ENCODE data around the gene SOX5.

The SOX5 gene

DNA sequence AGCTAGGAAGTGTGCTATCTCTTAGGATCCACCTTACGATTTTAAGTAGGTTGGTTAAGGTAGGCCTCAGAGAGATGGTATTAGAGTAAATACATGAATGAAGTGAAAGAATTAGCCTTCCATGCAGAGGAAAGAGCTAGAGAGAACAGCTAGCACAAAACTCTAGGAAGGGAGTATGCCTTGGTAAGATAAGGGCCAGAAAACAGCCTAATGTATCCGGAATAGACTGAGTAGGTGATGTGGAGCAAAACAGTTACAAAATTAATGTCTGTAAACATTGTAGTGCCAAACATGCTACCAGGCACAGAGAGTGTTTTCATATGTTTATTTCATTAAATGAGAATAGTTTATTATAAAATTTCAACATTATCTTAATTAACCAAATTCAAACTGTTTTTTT is 315.1 kb downstream of the SOX5 start:
- no peaks in the 10 kb centered on the region for H3K4me1 Mint-ChIP-seq
- DNase-seq, result no peak

DNA sequence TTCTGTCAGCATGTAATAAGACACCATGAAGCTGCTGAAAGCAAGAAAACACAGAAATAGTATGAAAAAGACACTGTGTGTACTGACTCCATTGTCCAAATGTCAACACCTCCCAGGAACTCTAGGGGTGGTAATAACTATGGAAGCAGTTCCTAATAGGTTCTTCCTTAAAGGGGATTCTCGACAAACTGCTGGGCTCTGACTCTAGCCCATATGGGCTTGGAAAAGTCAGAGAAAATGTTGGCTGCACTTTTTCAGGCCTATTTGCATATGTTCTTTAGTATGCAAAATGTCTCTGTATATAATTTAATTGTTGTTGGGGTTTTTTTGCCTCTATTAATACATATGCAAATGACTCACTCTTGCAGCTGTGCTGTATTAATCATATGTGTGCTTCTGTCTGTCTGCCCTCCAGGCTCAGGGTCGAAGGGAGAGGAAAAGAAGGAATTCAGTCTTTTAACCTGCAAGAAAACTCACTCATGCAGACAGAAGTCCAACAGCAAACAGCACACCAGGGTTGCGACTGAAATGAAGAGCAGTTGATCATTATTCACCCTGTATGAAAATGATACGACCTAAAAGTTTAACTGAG is 317.6 kb downstream of the SOX5 start:
- H3K36me3 Mint-ChIP-seq (ENCODE audit: low read depth), result no peaks in the 10 kb centered on the region
- H3K9me3 Mint-ChIP-seq, result no peaks in the 10 kb centered on the region
- ATAC-seq, result no peak
- no peak overlapping the region for H3K4me3 Mint-ChIP-seq
- H3K4me1 Mint-ChIP-seq, result no peaks in the 10 kb centered on the region
- DNase-seq, result no peak
- no peaks in the 10 kb centered on the region for H3K27me3 Mint-ChIP-seq
- no peak overlapping the region for H3K27ac Mint-ChIP-seq

More for the DNA sequence above, 315.1 kb downstream of the SOX5 start:
- Mint-ChIP-seq H3K27me3 (no peaks in the 10 kb centered on the region), H3K36me3 (ENCODE audit: low read depth) (no peaks in the 10 kb centered on the region), H3K4me3 (no peak overlapping the region), H3K9me3 (no peaks in the 10 kb centered on the region), H3K27ac (no peak overlapping the region)
- ATAC-seq, result no peak

- no peak for ATAC-seq
- Mint-ChIP-seq H3K9me3 (peaks cover 3% of the 10 kb centered on the region), H3K36me3 (ENCODE audit: low read depth) (no peaks in the 10 kb centered on the region)
Observed at GRCh38 chr12:23630524-23630923, 318.9 kb downstream of the SOX5 start.

GRCh38 chr12:23628806-23629205 is 320.7 kb downstream of the SOX5 start:
- Mint-ChIP-seq H3K27ac (no peak overlapping the region), H3K36me3 (ENCODE audit: low read depth) (no peaks in the 10 kb centered on the region), H3K4me3 (no peak overlapping the region), H3K9me3 (peaks cover 3% of the 10 kb centered on the region), H3K27me3 (no peaks in the 10 kb centered on the region), H3K4me1 (no peaks in the 10 kb centered on the region)
- ATAC-seq (no peak), DNase-seq (no peak)

More at GRCh38 chr12:23630524-23630923, 318.9 kb downstream of the SOX5 start:
- DNase-seq, result no peak
- no peak overlapping the region for H3K4me3 Mint-ChIP-seq
- no peak overlapping the region for H3K27ac Mint-ChIP-seq
- no peaks in the 10 kb centered on the region for H3K27me3 Mint-ChIP-seq
- no peaks in the 10 kb centered on the region for H3K4me1 Mint-ChIP-seq

GRCh38 chr12:23626791-23627190 is 322.7 kb downstream of the SOX5 start:
- H3K36me3 Mint-ChIP-seq (ENCODE audit: low read depth), result no peaks in the 10 kb centered on the region
- ATAC-seq, result no peak
- no peak overlapping the region for H3K4me3 Mint-ChIP-seq
- no peak overlapping the region for H3K27ac Mint-ChIP-seq
- no peaks in the 10 kb centered on the region for H3K27me3 Mint-ChIP-seq
- no peaks in the 10 kb centered on the region for H3K4me1 Mint-ChIP-seq
- peaks cover 3% of the 10 kb centered on the region for H3K9me3 Mint-ChIP-seq
- DNase-seq, result no peak

DNA sequence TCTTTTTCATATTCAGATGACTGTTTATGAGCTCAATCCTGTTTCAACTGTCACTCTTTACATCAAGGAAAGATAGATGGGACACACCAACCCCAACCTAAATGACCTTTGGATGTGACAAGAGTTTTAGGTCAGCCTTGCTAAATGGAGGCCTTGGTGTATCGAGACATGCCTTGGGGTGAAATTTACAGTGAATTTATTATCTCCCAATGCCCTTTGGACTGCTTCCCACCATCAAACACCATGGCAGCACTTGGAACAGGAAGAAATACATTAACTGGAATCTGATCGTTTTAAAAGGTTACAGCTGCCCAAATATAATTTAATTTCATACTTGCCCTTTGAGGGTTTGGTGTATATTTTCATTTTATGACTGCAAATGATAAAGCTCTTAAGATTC is 327.6 kb downstream of the SOX5 start:
- Mint-ChIP-seq H3K27ac (no peak overlapping the region), H3K27me3 (no peaks in the 10 kb centered on the region), H3K4me3 (no peak overlapping the region), H3K36me3 (ENCODE audit: low read depth) (no peaks in the 10 kb centered on the region), H3K4me1 (no peaks in the 10 kb centered on the region), H3K9me3 (peaks cover 8% of the 10 kb centered on the region)
- DNase-seq (no peak), ATAC-seq (no peak)

DNA sequence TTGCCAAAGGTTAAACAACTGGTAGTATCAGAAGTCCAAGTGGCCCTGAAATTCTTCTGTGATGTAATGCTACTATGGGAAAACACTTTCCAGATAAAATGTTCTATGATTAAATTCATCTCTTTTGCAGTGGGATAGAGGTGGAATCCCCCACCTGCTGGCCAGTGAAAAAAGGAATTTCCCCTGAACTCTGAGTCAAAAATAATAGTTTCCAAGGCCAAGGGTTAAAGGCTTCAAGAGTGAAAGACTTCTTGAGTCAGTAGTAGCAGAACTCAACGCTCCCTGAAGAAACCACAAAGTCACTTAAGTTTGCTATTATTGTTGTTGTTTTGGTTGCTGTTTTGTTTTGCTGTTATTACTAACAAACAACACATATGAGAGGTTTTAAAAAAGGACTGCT is 330.8 kb downstream of the SOX5 start:
- ATAC-seq, result no peak
- Mint-ChIP-seq H3K9me3 (peaks cover 13% of the 10 kb centered on the region), H3K27ac (no peak overlapping the region), H3K4me3 (no peak overlapping the region), H3K27me3 (no peaks in the 10 kb centered on the region), H3K4me1 (no peaks in the 10 kb centered on the region), H3K36me3 (ENCODE audit: low read depth) (no peaks in the 10 kb centered on the region)
- no peak for DNase-seq

DNA sequence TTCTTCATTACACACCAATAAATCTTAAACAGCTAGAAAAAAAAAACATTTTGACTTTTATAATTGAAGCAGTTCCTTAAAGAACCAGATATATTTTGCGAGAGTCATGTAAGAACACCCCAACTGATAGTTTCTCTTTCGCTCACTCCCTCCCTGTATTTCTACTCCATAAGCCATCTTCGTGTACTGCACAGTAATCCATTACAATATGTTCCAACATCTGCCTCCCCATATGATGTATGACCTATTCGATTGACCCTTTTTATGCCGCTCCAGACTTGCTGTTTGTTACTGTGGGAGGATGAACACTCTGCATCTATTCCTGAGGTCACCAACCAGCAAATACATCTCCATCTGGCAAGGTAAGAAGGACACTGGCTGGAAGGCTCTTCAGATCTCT is 331.7 kb downstream of the SOX5 start:
- no peak for DNase-seq
- no peaks in the 10 kb centered on the region for H3K36me3 Mint-ChIP-seq (ENCODE audit: low read depth)
- H3K9me3 Mint-ChIP-seq, result peaks cover 13% of the 10 kb centered on the region
- H3K4me3 Mint-ChIP-seq, result no peak overlapping the region
- H3K4me1 Mint-ChIP-seq, result no peaks in the 10 kb centered on the region
- no peak for ATAC-seq
- no peaks in the 10 kb centered on the region for H3K27me3 Mint-ChIP-seq
- no peak overlapping the region for H3K27ac Mint-ChIP-seq

DNA sequence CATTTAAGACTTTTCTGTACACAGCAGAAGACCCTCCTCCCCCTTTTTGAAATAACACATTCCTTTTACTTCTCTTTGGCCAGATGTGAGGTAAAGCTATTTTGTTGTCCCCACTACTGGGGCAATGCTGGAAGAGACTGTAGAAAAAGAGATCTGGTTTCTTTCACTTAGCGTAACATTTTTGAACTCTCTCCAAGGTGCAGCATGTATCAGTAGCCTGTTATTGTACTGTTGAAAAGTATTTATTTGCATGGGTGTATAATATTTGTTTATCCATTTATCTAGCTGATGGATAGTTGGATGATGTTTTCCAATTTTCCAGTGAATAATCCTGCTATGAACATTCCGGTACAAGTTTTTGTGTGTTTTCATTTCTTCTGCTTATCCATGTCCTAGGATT is 335.2 kb downstream of the SOX5 start:
- DNase-seq (no peak), ATAC-seq (no peak)
- Mint-ChIP-seq H3K4me1 (no peaks in the 10 kb centered on the region), H3K9me3 (peaks cover 15% of the 10 kb centered on the region), H3K27me3 (no peaks in the 10 kb centered on the region), H3K27ac (no peak overlapping the region), H3K4me3 (no peak overlapping the region), H3K36me3 (ENCODE audit: low read depth) (no peaks in the 10 kb centered on the region)

- no peaks in the 10 kb centered on the region for H3K27me3 Mint-ChIP-seq
- no peaks in the 10 kb centered on the region for H3K36me3 Mint-ChIP-seq (ENCODE audit: low read depth)
- peaks cover 14% of the 10 kb centered on the region for H3K9me3 Mint-ChIP-seq
- no peaks in the 10 kb centered on the region for H3K4me1 Mint-ChIP-seq
- H3K27ac Mint-ChIP-seq, result no peak overlapping the region
- DNase-seq, result no peak
- ATAC-seq, result no peak
- H3K4me3 Mint-ChIP-seq, result no peak overlapping the region
Observed at GRCh38 chr12:23611320-23611719, 338.1 kb downstream of the SOX5 start.

DNA sequence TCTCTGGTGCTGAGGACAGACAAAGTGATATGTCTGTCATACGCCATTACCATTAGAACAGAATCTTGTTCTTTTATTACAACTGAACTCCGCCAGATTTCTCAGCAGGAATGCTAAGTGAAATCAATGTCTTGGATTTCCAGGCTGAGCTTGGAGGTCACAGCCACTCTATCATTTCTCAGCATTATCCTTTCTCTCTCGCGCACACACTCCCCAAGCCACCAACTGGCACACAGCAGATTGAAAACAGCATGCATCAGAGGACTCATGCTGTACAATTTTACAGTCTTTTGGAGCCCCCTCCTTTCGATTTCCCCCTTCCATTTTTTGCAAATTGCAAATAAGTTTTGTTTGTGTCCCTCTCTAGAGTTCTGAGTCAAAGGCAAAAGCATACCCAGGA is 348.6 kb downstream of the SOX5 start:
- Mint-ChIP-seq H3K4me1 (no peaks in the 10 kb centered on the region), H3K4me3 (no peak overlapping the region), H3K27ac (no peak overlapping the region), H3K9me3 (peaks cover 15% of the 10 kb centered on the region), H3K36me3 (ENCODE audit: low read depth) (no peaks in the 10 kb centered on the region), H3K27me3 (no peaks in the 10 kb centered on the region)
- ATAC-seq (no peak), DNase-seq (no peak)

GRCh38 chr12:23596568-23596967 is 352.9 kb downstream of the SOX5 start:
- no peaks in the 10 kb centered on the region for H3K36me3 Mint-ChIP-seq (ENCODE audit: low read depth)
- H3K27ac Mint-ChIP-seq, result no peak overlapping the region
- no peak overlapping the region for H3K4me3 Mint-ChIP-seq
- H3K27me3 Mint-ChIP-seq, result no peaks in the 10 kb centered on the region
- DNase-seq (no peak), ATAC-seq (no peak)
- no peaks in the 10 kb centered on the region for H3K4me1 Mint-ChIP-seq
- H3K9me3 Mint-ChIP-seq, result peaks cover 14% of the 10 kb centered on the region

GRCh38 chr12:23587833-23588559 is 361.5 kb downstream of the SOX5 start:
- H3K27me3 Mint-ChIP-seq, result no peaks in the 10 kb centered on the region
- DNase-seq (no peak), ATAC-seq (no peak)
- H3K4me1 Mint-ChIP-seq, result no peaks in the 10 kb centered on the region
- no peaks in the 10 kb centered on the region for H3K36me3 Mint-ChIP-seq (ENCODE audit: low read depth)
- H3K27ac Mint-ChIP-seq, result no peak overlapping the region
- H3K9me3 Mint-ChIP-seq, result no peaks in the 10 kb centered on the region
- no peak overlapping the region for H3K4me3 Mint-ChIP-seq

GRCh38 chr12:23585782-23586163 is 363.7 kb downstream of the SOX5 start:
- Mint-ChIP-seq H3K4me1 (no peaks in the 10 kb centered on the region), H3K9me3 (no peaks in the 10 kb centered on the region), H3K27ac (no peak overlapping the region), H3K4me3 (no peak overlapping the region), H3K36me3 (ENCODE audit: low read depth) (no peaks in the 10 kb centered on the region), H3K27me3 (no peaks in the 10 kb centered on the region)
- ATAC-seq (no peak), DNase-seq (no peak)

DNA sequence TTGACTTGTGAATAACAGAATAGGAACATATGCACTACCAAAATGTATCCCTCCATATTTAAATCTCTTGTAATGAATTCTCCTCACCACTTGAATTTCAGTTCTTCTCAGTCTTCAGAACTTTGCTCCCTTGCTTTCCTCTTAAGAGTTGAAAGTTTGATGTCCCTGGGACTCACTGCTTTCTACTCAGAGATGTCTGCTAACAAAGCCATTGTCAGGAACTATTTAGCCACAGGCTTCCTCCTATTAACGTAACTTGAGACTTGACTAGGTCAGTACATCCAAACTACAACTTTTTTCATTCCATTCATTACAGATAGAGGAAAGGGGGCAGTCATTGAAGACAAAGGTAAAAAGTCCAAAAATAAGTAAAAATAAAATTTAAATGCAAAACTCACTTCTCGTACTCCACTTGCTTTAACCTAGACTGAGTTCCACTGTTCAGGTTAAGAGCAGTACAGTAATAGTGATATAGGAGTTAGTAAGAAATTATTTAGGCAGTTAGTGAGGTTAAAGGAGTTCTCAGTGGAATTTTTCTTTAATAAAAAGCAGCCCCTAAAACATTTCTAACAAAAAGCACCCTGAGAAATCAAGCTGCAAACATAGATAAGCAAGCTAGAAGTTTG is 364.2 kb downstream of the SOX5 start:
- Mint-ChIP-seq H3K27ac (no peak overlapping the region), H3K4me1 (no peaks in the 10 kb centered on the region), H3K4me3 (no peak overlapping the region), H3K9me3 (no peaks in the 10 kb centered on the region), H3K36me3 (ENCODE audit: low read depth) (no peaks in the 10 kb centered on the region), H3K27me3 (no peaks in the 10 kb centered on the region)
- ATAC-seq (no peak), DNase-seq (no peak)
